Left forelimb (tissue), 1 donor: Measurements from ENCODE around the gene MLKL.

Source experiments
- DNase-seq: peaks from one replicate; pipeline ENCODE4 v3.0.0-alpha.2; 2018; ENCODE audit warnings: low spot score

The MLKL gene

GRCh38 chr16:74650966-74651567, 49.6 kb downstream of the MLKL start:
- no peak for DNase-seq

GRCh38 chr16:74649839-74650504, 50.7 kb downstream of the MLKL start:
- no peak for DNase-seq

GRCh38 chr16:74641969-74642368, 58.7 kb downstream of the MLKL start:
- DNase-seq, result no peak

- no peak for DNase-seq
Observed at GRCh38 chr16:74637742-74638453, 62.8 kb downstream of the MLKL start.

- DNase-seq, result no peak
Observed at GRCh38 chr16:74635303-74635702, 65.4 kb downstream of the MLKL start.

- no peak for DNase-seq
Observed at GRCh38 chr16:74633686-74634085, 67.0 kb downstream of the MLKL start.

GRCh38 chr16:74627506-74628220, 73.0 kb downstream of the MLKL start:
- DNase-seq, result no peak

- DNase-seq, result no peak
Observed at GRCh38 chr16:74626741-74627416, 73.8 kb downstream of the MLKL start.

GRCh38 chr16:74625500-74626350, 74.9 kb downstream of the MLKL start:
- no peak for DNase-seq

- DNase-seq, result no peak
Observed at GRCh38 chr16:74623839-74624235, 76.8 kb downstream of the MLKL start.

- no peak for DNase-seq
Observed at GRCh38 chr16:74623214-74623838, 77.3 kb downstream of the MLKL start.

- no peak for DNase-seq
Observed at GRCh38 chr16:74622005-74622404, 78.7 kb downstream of the MLKL start.
